GM23248 (cell line): ENCODE results near the gene SUMF1. TPM values are rescaled to one million over a fixed set of nuclear protein-coding genes. Genes with fewer than 3 reads are reported as not detected.
A peak's percentile ranks its signal among the peaks of the same experiment; 100 is the strongest.

Experiments
- DNase-seq: peaks from one replicate; pipeline ENCODE4 v3.0.0-alpha.2; 2015
- H2AFZ ChIP-seq: fragments of 200-600 bp; sonication (generic); 2 replicates; pipeline ENCODE4 v1.6.1; 2016; ENCODE audit warnings: antibody characterized with exemption
- H3F3A ChIP-seq: fragments of 200-600 bp; sonication (generic); 2 replicates; pipeline ENCODE4 v1.6.1; 2016; ENCODE audit warnings: mild to moderate bottlenecking, antibody characterized with exemption, mixed run types; ENCODE audit not compliant: insufficient read depth
- H3K27ac ChIP-seq: fragments of 200-600 bp; sonication (generic); 2 replicates; pipeline ENCODE4 v1.5.1; 2016; ENCODE audit warnings: mild to moderate bottlenecking
- H3K27me3 ChIP-seq: fragments of 200-600 bp; sonication (generic); replicated peaks from 2 replicates; pipeline ENCODE4 v1.6.1; 2016; ENCODE audit warnings: mild to moderate bottlenecking; ENCODE audit not compliant: insufficient read depth
- H3K36me3 ChIP-seq: fragments of 200-600 bp; sonication (generic); 2 replicates; pipeline ENCODE4 v1.6.1; 2016; ENCODE audit warnings: low read depth, mild to moderate bottlenecking
- H3K4me1 ChIP-seq: fragments of 200-600 bp; sonication (generic); 2 replicates; pipeline ENCODE4 v1.6.1; 2016; ENCODE audit warnings: mild to moderate bottlenecking; ENCODE audit not compliant: insufficient read depth
- H3K4me2 ChIP-seq: fragments of 200-600 bp; sonication (generic); one replicate; pipeline ENCODE4 v1.6.1; 2016; ENCODE audit warnings: mild to moderate bottlenecking; ENCODE audit not compliant: unreplicated experiment
- H3K4me3 ChIP-seq: fragments of 200-600 bp; sonication (generic); 2 replicates; pipeline ENCODE4 v1.5.1; 2016; ENCODE audit warnings: mild to moderate bottlenecking
- H3K79me2 ChIP-seq: fragments of 200-600 bp; sonication (generic); 2 replicates; pipeline ENCODE4 v1.6.1; 2016; ENCODE audit warnings: mild to moderate bottlenecking; ENCODE audit not compliant: insufficient read depth
- H3K9ac ChIP-seq: fragments of 200-600 bp; sonication (generic); 2 replicates; pipeline ENCODE4 v1.6.1; 2016; ENCODE audit warnings: mild to moderate bottlenecking
- H3K9me2 ChIP-seq: fragments of 200-600 bp; sonication (generic); 2 replicates; pipeline ENCODE4 v1.6.1; 2016; ENCODE audit warnings: mixed run types, mild to moderate bottlenecking, moderate library complexity; ENCODE audit not compliant: insufficient read depth
- H3K9me3 ChIP-seq: fragments of 200-600 bp; sonication (generic); one replicate; pipeline ENCODE4 v1.6.1; 2017; ENCODE audit warnings: low read depth
- H4K20me1 ChIP-seq: fragments of 200-600 bp; sonication (generic); 2 replicates; pipeline ENCODE4 v1.6.0; 2016; ENCODE audit not compliant: insufficient read depth
- EZH2 ChIP-seq: fragments of 200-600 bp; sonication (generic); IDR thresholded peaks from 2 replicates; pipeline ENCODE4 v1.6.1; 2018; ENCODE audit warnings: antibody characterized with exemption, mild to moderate bottlenecking; ENCODE audit not compliant: insufficient read depth, poor library complexity, severe bottlenecking
- EZH2phosphoT487 ChIP-seq: fragments of 200-600 bp; sonication (generic); IDR thresholded peaks from 2 replicates; pipeline ENCODE4 v1.6.1; 2018; ENCODE audit warnings: antibody characterized with exemption, moderate library complexity, mild to moderate bottlenecking, low read depth; ENCODE audit not compliant: insufficient read depth
- WGBS, 2 experiments: methylation state at CpG; one replicate each; pipeline ENCODE4 v1.1.6; 2015 to 2017; ENCODE audit warnings: low lambda C conversion rate in 2 of 2, low coverage in 1 of 2; ENCODE audit errors: missing lambda C conversion rate in 2 of 2; 5-methylcytosine and 5-hydroxymethylcytosine counted together
- in situ Hi-C: fragments of 300-500 bp; cut with MboI; formaldehyde crosslinking; loops from 2 replicates; pipeline ENCODE4 v1.15.0; 2020
- polyA plus RNA-seq: library from polyadenylated mRNA; unstranded; fragments of >200 nt; fragmentation: Nextera tagmentation; extraction: Ambion mirVana; gene quantifications from 2 replicates; pipeline ENCODE4 v1.2.1, GENCODE V29; 2016
- total RNA-seq: library from RNA; depleted of rRNA; stranded (reverse); fragments of >200 nt; shearing (Covaris generic); gene quantifications from 2 replicates; pipeline ENCODE4 v1.2.3, GENCODE V29; 2014

The SUMF1 gene
- total and polyA plus RNA-seq, 2 experiments from 2014 or later = 55.3 to 88.1 TPM

DNA sequence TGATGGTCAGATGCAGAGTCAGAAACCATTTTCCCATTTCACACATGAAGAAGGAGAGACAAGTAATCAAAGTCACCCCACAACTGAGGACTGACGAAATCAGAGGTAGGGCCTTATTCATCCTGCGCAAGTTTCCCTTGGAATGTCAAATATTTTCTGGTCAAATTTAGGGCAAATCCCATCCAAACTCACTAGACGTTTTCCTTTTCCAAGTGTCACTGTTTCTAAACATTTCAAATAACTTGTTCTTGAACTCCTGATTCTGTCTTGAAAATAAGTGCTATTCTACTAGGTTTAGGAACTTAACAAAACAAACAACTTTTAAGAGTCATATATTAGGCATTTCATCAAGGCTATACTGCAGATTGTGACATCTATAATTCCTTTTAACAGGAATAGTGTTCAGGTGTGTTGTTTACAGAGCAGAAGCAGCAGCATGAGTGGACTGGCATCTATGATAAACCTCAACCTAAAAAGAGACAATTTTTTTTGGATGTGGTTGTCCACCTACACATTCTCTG, 40.7 kb downstream of the SUMF1 start:
- Histone ChIP-seq H3K4me1 (peaks cover 20% of the 10 kb centered on the region), H3K4me2 (peak overlapping the region; percentile 63), H3K9me3 (no peaks in the 10 kb centered on the region), H3K27ac (peak overlapping the region; percentile 55), H3K79me2 (no peaks in the 10 kb centered on the region), H3K27me3 (no peaks in the 10 kb centered on the region), H4K20me1 (no peaks in the 10 kb centered on the region), H2AFZ (no peak overlapping the region), H3K9ac (peak overlapping the region; percentile 17; the same call in 1 of the 2 replicates), H3K36me3 (no peaks in the 10 kb centered on the region), H3K4me3 (no peak overlapping the region), H3K9me2 (no peaks in the 10 kb centered on the region), H3F3A (peaks cover 17% of the 10 kb centered on the region; the same call in 1 of the 2 replicates)
- no peak for DNase-seq
- no peak for TF ChIP-seq EZH2phosphoT487
- TF ChIP-seq EZH2 = no peak
- in situ Hi-C loops = no loop called here
- 63 to 65% methylated on average over 3 of the region's 3 CpGs for WGBS, 2 experiments

GRCh38 chr3:4425707-4426106, 41.4 kb downstream of the SUMF1 start:
- Histone ChIP-seq H3K9me2 (no peaks in the 10 kb centered on the region), H3K4me3 (no peak overlapping the region), H3K36me3 (no peaks in the 10 kb centered on the region), H3K27ac (no peak overlapping the region; the same call in 1 of the 2 replicates), H3K9ac (no peak overlapping the region), H3K27me3 (no peaks in the 10 kb centered on the region), H4K20me1 (no peaks in the 10 kb centered on the region), H3K79me2 (no peaks in the 10 kb centered on the region), H3K4me1 (peaks cover 27% of the 10 kb centered on the region), H3K4me2 (no peak overlapping the region), H3F3A (peaks cover 17% of the 10 kb centered on the region; the same call in 1 of the 2 replicates), H2AFZ (no peak overlapping the region), H3K9me3 (no peaks in the 10 kb centered on the region)
- WGBS, 2 experiments = 96 to 98% methylated on average over 4 of the region's 4 CpGs
- DNase-seq = peak; percentile 16
- TF ChIP-seq EZH2phosphoT487 = no peak
- TF ChIP-seq EZH2 = no peak
- in situ Hi-C loops = no loop called here

- in situ Hi-C loops = no loop called here
- H3K36me3 ChIP-seq = no peaks in the 10 kb centered on the region
- no peak overlapping the region for H3K4me3 ChIP-seq
- no peaks in the 10 kb centered on the region for H3K9me3 ChIP-seq
- H4K20me1 ChIP-seq = no peaks in the 10 kb centered on the region
- H3K9ac ChIP-seq = no peak overlapping the region
- H3K79me2 ChIP-seq = no peaks in the 10 kb centered on the region
- peaks cover 17% of the 10 kb centered on the region; the same call in 1 of the 2 replicates for H3F3A ChIP-seq
- peaks cover 28% of the 10 kb centered on the region for H3K4me1 ChIP-seq
- no peak for DNase-seq
- H3K4me2 ChIP-seq = no peak overlapping the region
- TF ChIP-seq EZH2phosphoT487 (no peak), EZH2 (no peak)
- H3K27ac ChIP-seq = no peak overlapping the region
- no peak overlapping the region for H2AFZ ChIP-seq
- H3K27me3 ChIP-seq = no peaks in the 10 kb centered on the region
- no peaks in the 10 kb centered on the region for H3K9me2 ChIP-seq
These were observed 42.0 kb downstream of the SUMF1 start for GRCh38 chr3:4425055-4425454.

- Histone ChIP-seq H3K4me2 (peak overlapping the region; percentile 28), H3K79me2 (no peaks in the 10 kb centered on the region), H4K20me1 (no peaks in the 10 kb centered on the region), H3K9me3 (no peaks in the 10 kb centered on the region), H3K4me3 (no peak overlapping the region), H3F3A (peaks cover 12% of the 10 kb centered on the region), H3K27me3 (no peaks in the 10 kb centered on the region), H3K27ac (peak overlapping the region; percentile 35), H3K4me1 (peaks cover 29% of the 10 kb centered on the region), H2AFZ (no peak overlapping the region), H3K9me2 (no peaks in the 10 kb centered on the region), H3K36me3 (no peaks in the 10 kb centered on the region), H3K9ac (no peak overlapping the region)
- DNase-seq = peak; percentile 83
- in situ Hi-C loops = no loop called here
- TF ChIP-seq EZH2phosphoT487 = no peak
- no peak for TF ChIP-seq EZH2
- WGBS, 2 experiments = 31 to 32% methylated on average over 2 of the region's 2 CpGs
These were observed 45.9 kb downstream of the SUMF1 start for GRCh38 chr3:4421121-4421520.

- H2AFZ ChIP-seq = no peak overlapping the region
- in situ Hi-C loops = no loop called here
- H3K27ac ChIP-seq = no peak overlapping the region
- no peaks in the 10 kb centered on the region for H3K27me3 ChIP-seq
- no peak overlapping the region for H3K9ac ChIP-seq
- no peak overlapping the region for H3K4me3 ChIP-seq
- no peak for DNase-seq
- no peak for TF ChIP-seq EZH2phosphoT487
- TF ChIP-seq EZH2 = no peak
- 100% methylated on average over 1 of the region's 1 CpG for WGBS, 2 experiments
- no peaks in the 10 kb centered on the region for H3K36me3 ChIP-seq
- H3F3A ChIP-seq = peaks cover 10% of the 10 kb centered on the region; the same call in 1 of the 2 replicates
- H3K4me2 ChIP-seq = no peak overlapping the region
- no peaks in the 10 kb centered on the region for H3K9me3 ChIP-seq
- no peaks in the 10 kb centered on the region for H3K79me2 ChIP-seq
- no peaks in the 10 kb centered on the region for H3K9me2 ChIP-seq
- H4K20me1 ChIP-seq = no peaks in the 10 kb centered on the region
- peaks cover 23% of the 10 kb centered on the region for H3K4me1 ChIP-seq
These were observed 47.1 kb downstream of the SUMF1 start for GRCh38 chr3:4419920-4420319.
